CD4-positive, CD25-positive, alpha-beta regulatory T cell (primary cell): Measurements from ENCODE around the gene TMEM97. TPM values are rescaled to one million over a fixed set of nuclear protein-coding genes. Genes with fewer than 3 reads are reported as not detected.
A peak's percentile ranks its signal among the peaks of the same experiment; 100 is the strongest.

Experiments used
- ATAC-seq, 2 donors: fragments of 150-1000 bp; cut with Tn5 transposase; one replicate each; pipeline ENCODE4 v1.10.0; 2021; ENCODE audit warnings: low read depth in 2 of 2, moderate number of reproducible peaks in 2 of 2, moderate library complexity in 1 of 2
- DNase-seq, 3 donors: peaks; one replicate each; pipeline versions ENCODE4 v3.0.0 to v3.0.0-alpha.2; 2012 to 2022; ENCODE audit warnings: mixed read lengths in 1 of 3
- H3K27ac ChIP-seq: one replicate; pipeline ENCODE4 v1.7.0; 2013; ENCODE audit warnings: mild to moderate bottlenecking, low read length; ENCODE audit not compliant: insufficient read depth, poor library complexity, severe bottlenecking
- H3K27me3 ChIP-seq: one replicate; pipeline ENCODE4 v1.7.0; 2013; ENCODE audit warnings: low read length; ENCODE audit not compliant: control insufficient read depth, insufficient read depth
- H3K36me3 ChIP-seq: one replicate; pipeline ENCODE4 v1.7.0; 2013; ENCODE audit warnings: mild to moderate bottlenecking, low read length, moderate library complexity; ENCODE audit not compliant: control insufficient read depth, insufficient read depth
- H3K4me1 ChIP-seq: 2 replicates; pipeline ENCODE4 v1.7.0; 2013; ENCODE audit warnings: mild to moderate bottlenecking, low read length; ENCODE audit not compliant: insufficient read depth, control insufficient read depth, poor library complexity, severe bottlenecking
- H3K4me3 ChIP-seq: one replicate; pipeline ENCODE4 v1.7.0; 2013; ENCODE audit warnings: low read depth, mild to moderate bottlenecking, low read length, moderate library complexity
- H3K9me3 ChIP-seq, 2 experiments: 1 replicate in 1 of 2; 2 replicates in 1 of 2; pipeline ENCODE4 v1.7.0; 2013; ENCODE audit warnings: low read length in 2 of 2, mild to moderate bottlenecking in 1 of 2, moderate library complexity in 1 of 2; ENCODE audit not compliant: control insufficient read depth in 2 of 2
- H3K27ac Mint-ChIP-seq, 3 donors: one replicate each; pipeline ENCODE4 v1.8.0; 2020 to 2022; ENCODE audit warnings: mild to moderate bottlenecking in 3 of 3, mixed read lengths in 3 of 3, moderate library complexity in 2 of 3
- H3K27me3 Mint-ChIP-seq: one replicate; pipeline ENCODE4 v1.8.0; 2022; ENCODE audit warnings: mild to moderate bottlenecking, mixed read lengths
- H3K36me3 Mint-ChIP-seq: one replicate; pipeline ENCODE4 v1.8.0; 2020; ENCODE audit warnings: mixed read lengths
- H3K4me1 Mint-ChIP-seq, 4 donors: one replicate each; pipeline ENCODE4 v1.8.0; 2020 to 2022; ENCODE audit warnings: mixed read lengths in 4 of 4, mild to moderate bottlenecking in 1 of 4
- H3K4me3 Mint-ChIP-seq, 4 donors: one replicate each; pipeline ENCODE4 v1.8.0; 2020 to 2022; ENCODE audit warnings: mild to moderate bottlenecking in 4 of 4, mixed read lengths in 4 of 4, moderate library complexity in 3 of 4
- H3K9me3 Mint-ChIP-seq, 7 donors: one replicate each; pipeline ENCODE4 v1.8.0; 2020 to 2022; ENCODE audit warnings: mixed read lengths in 7 of 7, mild to moderate bottlenecking in 3 of 7, moderate library complexity in 2 of 7
- polyA plus RNA-seq, 4 donors: library from polyadenylated mRNA; unstranded; fragments of 300-500 nt; fragmentation: Illumina TruSeq; gene quantifications; one replicate each; pipeline ENCODE4 v1.2.3, GENCODE V29; 2021
- total RNA-seq: library from RNA; stranded (reverse); gene quantifications from one replicate; pipeline ENCODE4 v1.2.3, GENCODE V29; 2022

The TMEM97 gene
- total and polyA plus RNA-seq, 5 donors from 2014 or later, result 4.1 to 9.5 (median 7.3) TPM

DNA sequence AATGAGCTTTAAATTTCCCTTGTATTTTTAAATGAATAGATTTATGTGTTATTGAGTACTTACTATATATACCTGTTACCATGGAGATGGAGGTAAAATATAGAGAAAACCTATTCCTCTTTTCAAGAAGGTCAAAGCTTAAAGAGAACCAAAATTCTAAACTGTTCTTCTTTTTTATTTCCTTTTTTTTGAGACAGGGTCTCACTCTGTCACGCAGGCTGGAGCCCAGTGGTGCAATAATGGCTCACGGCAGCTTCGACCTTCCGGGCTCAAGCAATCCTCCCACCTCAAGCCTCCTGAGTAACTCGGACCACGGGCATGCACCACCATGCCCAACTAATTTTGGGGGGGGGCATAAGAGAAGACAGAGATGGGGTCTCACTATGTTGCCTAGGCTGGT lies 25.0 kb upstream of the TMEM97 start:
- H3K27ac ChIP-seq, result no peak overlapping the region
- H3K27me3 ChIP-seq, result peaks cover 8% of the 10 kb centered on the region
- H3K4me3 Mint-ChIP-seq, result no peak overlapping the region

DNA sequence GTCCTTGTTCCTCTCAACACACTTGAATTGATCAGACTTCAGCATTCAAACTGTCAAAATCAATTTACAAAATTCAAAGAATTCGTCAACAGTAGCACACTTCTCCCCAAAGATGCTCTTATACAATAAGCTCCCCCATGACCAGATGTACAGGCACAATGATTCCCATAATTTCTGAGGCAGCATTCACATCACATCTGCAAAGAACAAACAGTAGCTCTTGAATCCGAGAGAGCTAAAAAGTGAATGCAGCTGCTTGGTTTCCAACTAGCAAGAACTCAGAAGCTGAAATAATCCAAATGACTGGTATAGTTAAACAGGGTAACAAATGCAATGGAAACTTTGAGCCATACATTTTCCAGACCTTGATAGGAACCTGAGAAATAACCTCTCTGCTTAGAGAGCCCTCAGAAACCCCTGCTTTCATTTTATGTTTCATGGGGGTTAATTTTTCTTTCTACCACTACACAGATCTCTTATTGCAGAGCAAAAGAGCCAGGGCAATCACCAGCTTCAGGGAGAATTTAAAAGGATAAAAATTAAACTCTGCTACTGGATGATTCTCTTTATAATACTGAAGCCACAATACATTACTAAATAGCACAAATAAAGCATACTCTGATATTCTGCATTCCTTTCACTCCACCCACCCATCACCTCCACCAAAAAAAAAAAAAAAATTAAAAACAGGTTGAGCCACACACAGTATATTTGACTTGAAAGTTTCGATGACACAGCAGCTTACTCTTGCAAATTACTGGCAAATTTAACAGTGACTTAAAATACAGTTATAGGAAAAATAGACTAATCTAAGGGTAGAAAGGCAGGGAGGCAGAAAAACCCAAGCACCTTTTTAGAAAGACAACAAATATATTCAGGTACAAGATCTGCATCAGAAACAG lies 23.1 kb upstream of the TMEM97 start:
- Mint-ChIP-seq H3K27ac (no peak overlapping the region), H3K4me1 (no peaks in the 10 kb centered on the region), H3K36me3 (no peaks in the 10 kb centered on the region), H3K9me3 (peaks cover 0 to 2% (median 0%) of the 10 kb centered on the region in 7 donors), H3K4me3 (no peak overlapping the region), H3K27me3 (peaks cover 54% of the 10 kb centered on the region)
- H3K4me3 ChIP-seq, result no peak overlapping the region
- H3K4me1 ChIP-seq, result no peaks in the 10 kb centered on the region
- ATAC-seq, result no peak
- H3K9me3 ChIP-seq, result no peaks in the 10 kb centered on the region
- no peak overlapping the region for H3K27ac ChIP-seq
- DNase-seq, result no peak
- H3K36me3 ChIP-seq, result no peaks in the 10 kb centered on the region
- peaks cover 8% of the 10 kb centered on the region for H3K27me3 ChIP-seq

More for the DNA sequence above, 25.0 kb upstream of the TMEM97 start:
- no peak for ATAC-seq
- H3K9me3 Mint-ChIP-seq, result peaks cover 0 to 1% (median 0%) of the 10 kb centered on the region in 7 donors
- H3K36me3 Mint-ChIP-seq, result no peaks in the 10 kb centered on the region
- DNase-seq, result no peak
- peaks cover 54% of the 10 kb centered on the region for H3K27me3 Mint-ChIP-seq
- no peaks in the 10 kb centered on the region for H3K4me1 Mint-ChIP-seq
- H3K9me3 ChIP-seq, result no peaks in the 10 kb centered on the region
- H3K27ac Mint-ChIP-seq, result no peak overlapping the region
- H3K4me1 ChIP-seq, result no peaks in the 10 kb centered on the region
- H3K4me3 ChIP-seq, result no peak overlapping the region
- no peaks in the 10 kb centered on the region for H3K36me3 ChIP-seq

GRCh38 chr17:28298449-28298848 lies 20.6 kb upstream of the TMEM97 start:
- ATAC-seq, result no peak
- Mint-ChIP-seq H3K9me3 (peaks cover 0 to 2% (median 0%) of the 10 kb centered on the region in 7 donors), H3K4me3 (no peak overlapping the region), H3K27me3 (peaks cover 39% of the 10 kb centered on the region), H3K36me3 (no peaks in the 10 kb centered on the region), H3K27ac (no peak overlapping the region), H3K4me1 (no peaks in the 10 kb centered on the region)
- Histone ChIP-seq H3K4me1 (no peaks in the 10 kb centered on the region), H3K27me3 (peaks cover 4% of the 10 kb centered on the region), H3K4me3 (no peak overlapping the region), H3K36me3 (no peaks in the 10 kb centered on the region), H3K27ac (no peak overlapping the region), H3K9me3 (no peaks in the 10 kb centered on the region)
- DNase-seq, result no peak

DNA sequence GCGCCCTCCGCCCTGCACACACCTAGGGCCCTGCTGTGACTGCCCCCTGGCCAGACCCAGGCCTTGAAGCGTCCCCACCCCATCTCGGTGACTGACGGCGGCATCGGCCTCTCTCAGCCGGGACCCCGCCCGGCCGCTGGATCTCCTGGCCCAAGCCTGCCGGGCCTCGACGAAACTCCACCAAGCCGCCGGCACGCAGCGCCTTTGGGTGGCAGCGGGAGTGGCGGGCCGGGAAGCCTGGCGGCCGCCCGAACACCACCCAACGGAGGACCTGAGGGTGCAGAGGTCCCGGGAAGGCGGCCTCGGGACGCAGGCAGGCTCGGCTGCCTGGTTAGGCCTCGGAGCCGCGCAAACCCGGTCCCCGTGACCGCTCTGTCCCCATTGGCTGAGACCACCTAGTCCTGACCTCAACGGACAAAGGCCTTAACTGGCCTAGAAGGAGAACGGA lies 12.0 kb upstream of the TMEM97 start:
- H3K27me3 Mint-ChIP-seq, result peaks cover 56% of the 10 kb centered on the region
- no peaks in the 10 kb centered on the region for H3K4me1 Mint-ChIP-seq
- no peak overlapping the region for H3K4me3 Mint-ChIP-seq
- no peaks in the 10 kb centered on the region for H3K36me3 ChIP-seq
- peaks cover 17% of the 10 kb centered on the region for H3K27me3 ChIP-seq
- no peak for ATAC-seq
- no peak overlapping the region for H3K27ac Mint-ChIP-seq
- H3K9me3 Mint-ChIP-seq, result peaks cover 0 to 2% (median 0%) of the 10 kb centered on the region in 7 donors
- H3K9me3 ChIP-seq, result no peaks in the 10 kb centered on the region
- H3K4me3 ChIP-seq, result no peak overlapping the region
- H3K4me1 ChIP-seq, result no peaks in the 10 kb centered on the region
- no peaks in the 10 kb centered on the region for H3K36me3 Mint-ChIP-seq
- H3K27ac ChIP-seq, result no peak overlapping the region
- DNase-seq, result no peak

GRCh38 chr17:28313841-28314240 lies 5.2 kb upstream of the TMEM97 start:
- Histone ChIP-seq H3K4me3 (no peak overlapping the region), H3K9me3 (no peaks in the 10 kb centered on the region), H3K27me3 (no peaks in the 10 kb centered on the region), H3K27ac (no peak overlapping the region), H3K4me1 (peaks cover 8% of the 10 kb centered on the region), H3K36me3 (no peaks in the 10 kb centered on the region)
- Mint-ChIP-seq H3K27me3 (peaks cover 21% of the 10 kb centered on the region), H3K9me3 (peaks cover 0 to 3% (median 0%) of the 10 kb centered on the region in 7 donors), H3K27ac (no peak overlapping the region), H3K4me1 (peaks cover 0 to 10% (median 5%) of the 10 kb centered on the region in 4 donors), H3K4me3 (no peak overlapping the region), H3K36me3 (no peaks in the 10 kb centered on the region)
- ATAC-seq (no peak), DNase-seq (no peak)

DNA sequence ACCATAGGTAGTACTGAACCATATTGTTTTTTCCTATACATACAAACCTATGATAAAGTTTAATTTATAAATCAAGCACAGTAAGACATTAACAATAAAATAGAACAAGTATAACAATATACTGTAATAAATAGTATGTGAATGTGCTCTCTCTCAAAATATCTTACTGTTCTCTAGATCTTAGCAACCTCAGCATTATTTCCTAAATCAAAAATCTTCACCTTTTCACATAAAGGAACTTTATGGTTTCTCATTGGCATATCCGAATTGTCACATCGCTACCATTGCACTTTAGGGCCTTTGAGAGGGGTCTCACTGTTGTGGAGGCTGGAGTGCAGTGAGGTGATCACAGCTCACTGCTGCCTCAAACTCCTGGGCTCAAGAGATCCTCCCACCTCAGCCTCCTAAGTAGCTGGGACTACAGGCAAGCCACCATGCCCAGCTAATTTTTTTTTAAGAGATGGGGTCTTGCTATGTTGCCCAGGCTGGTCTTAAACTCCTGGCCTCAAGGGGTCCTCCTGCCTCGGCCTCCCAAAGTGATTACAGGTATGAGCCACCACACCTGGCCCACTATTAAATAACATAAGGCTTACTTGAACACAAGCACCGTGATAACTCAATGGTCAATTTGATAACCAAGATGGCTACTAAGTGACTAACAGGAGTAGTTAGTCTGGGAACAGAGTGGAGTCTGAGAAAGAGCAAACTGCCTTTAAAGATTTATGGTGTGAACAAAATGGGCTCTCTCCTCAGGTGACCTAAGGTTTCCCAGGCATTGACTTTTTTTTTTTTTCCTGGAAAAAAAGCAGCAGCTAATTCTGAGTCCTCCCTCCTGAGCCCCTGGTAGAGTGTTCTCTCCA lies 2.9 kb upstream of the TMEM97 start:
- no peak for DNase-seq
- H3K4me3 Mint-ChIP-seq, result no peak overlapping the region
- Histone ChIP-seq H3K36me3 (no peaks in the 10 kb centered on the region), H3K4me3 (no peak overlapping the region), H3K27me3 (no peaks in the 10 kb centered on the region), H3K9me3 (no peaks in the 10 kb centered on the region), H3K4me1 (peaks cover 22% of the 10 kb centered on the region), H3K27ac (no peak overlapping the region)
- peaks cover 7% of the 10 kb centered on the region for H3K27me3 Mint-ChIP-seq
- H3K9me3 Mint-ChIP-seq, result peaks cover 0 to 3% (median 0%) of the 10 kb centered on the region in 7 donors
- H3K27ac Mint-ChIP-seq, result no peak overlapping the region
- no peaks in the 10 kb centered on the region for H3K36me3 Mint-ChIP-seq
- ATAC-seq, result no peak
- peaks cover 6 to 27% (median 16%) of the 10 kb centered on the region in 4 donors for H3K4me1 Mint-ChIP-seq

GRCh38 chr17:28317099-28317965 lies 1.7 kb upstream of the TMEM97 start:
- H3K4me1 Mint-ChIP-seq, result peaks cover 7 to 27% (median 18%) of the 10 kb centered on the region in 4 donors
- H3K9me3 ChIP-seq, result no peaks in the 10 kb centered on the region
- H3K27me3 Mint-ChIP-seq, result peaks cover 4% of the 10 kb centered on the region
- H3K4me1 ChIP-seq, result peaks cover 22% of the 10 kb centered on the region
- H3K27ac Mint-ChIP-seq, result peak overlapping the region in 1 of 3 donors; percentile 76
- no peaks in the 10 kb centered on the region for H3K27me3 ChIP-seq
- ATAC-seq (no peak), DNase-seq (no peak)
- no peaks in the 10 kb centered on the region for H3K36me3 ChIP-seq
- no peak overlapping the region for H3K27ac ChIP-seq
- H3K36me3 Mint-ChIP-seq, result no peaks in the 10 kb centered on the region
- no peak overlapping the region for H3K4me3 ChIP-seq
- H3K4me3 Mint-ChIP-seq, result peak overlapping the region; percentile 59 to 94 (median 92)
- peaks cover 0 to 3% (median 0%) of the 10 kb centered on the region in 7 donors for H3K9me3 Mint-ChIP-seq
